AG10803 (cell line): ENCODE data around the gene CFAP251.

ENCODE experiments used
- DNase-seq: peaks from one replicate; pipeline ENCODE4 v3.0.0; 2010; ENCODE audit warnings: low read depth
- H3K4me3 ChIP-seq: 2 replicates; pipeline ENCODE4 v1.5.1; 2011; ENCODE audit warnings: mild to moderate bottlenecking, low read length, control low read depth
- TF ChIP-seq, protein P1 (sequence below): conservative IDR thresholded peaks from 2 replicates; pipeline ENCODE4 v1.5.1; 2011; ENCODE audit warnings: mild to moderate bottlenecking, low read length, control low read depth, inconsistent platforms

Gene CFAP251

DNA sequence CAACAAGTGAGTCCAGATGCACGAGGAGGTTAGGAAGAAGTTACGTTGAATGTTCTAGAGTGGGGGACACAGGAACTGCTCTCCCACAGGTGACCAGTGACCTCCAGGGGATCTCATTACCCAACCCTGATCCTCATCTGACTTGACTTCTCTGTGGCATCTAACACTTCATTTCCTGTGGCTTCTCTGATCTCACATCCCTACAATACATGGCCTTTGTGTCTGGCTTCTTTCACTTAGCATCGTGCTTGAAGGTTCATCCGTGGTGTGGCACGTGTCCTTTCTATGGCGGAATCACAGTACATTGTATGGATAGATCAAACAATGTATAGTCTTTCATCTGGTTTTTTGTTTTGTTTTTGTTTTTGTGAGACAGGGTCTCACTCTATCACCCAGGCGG lies 19.3 kb downstream of the CFAP251 start:
- TF ChIP-seq, protein P1, sequence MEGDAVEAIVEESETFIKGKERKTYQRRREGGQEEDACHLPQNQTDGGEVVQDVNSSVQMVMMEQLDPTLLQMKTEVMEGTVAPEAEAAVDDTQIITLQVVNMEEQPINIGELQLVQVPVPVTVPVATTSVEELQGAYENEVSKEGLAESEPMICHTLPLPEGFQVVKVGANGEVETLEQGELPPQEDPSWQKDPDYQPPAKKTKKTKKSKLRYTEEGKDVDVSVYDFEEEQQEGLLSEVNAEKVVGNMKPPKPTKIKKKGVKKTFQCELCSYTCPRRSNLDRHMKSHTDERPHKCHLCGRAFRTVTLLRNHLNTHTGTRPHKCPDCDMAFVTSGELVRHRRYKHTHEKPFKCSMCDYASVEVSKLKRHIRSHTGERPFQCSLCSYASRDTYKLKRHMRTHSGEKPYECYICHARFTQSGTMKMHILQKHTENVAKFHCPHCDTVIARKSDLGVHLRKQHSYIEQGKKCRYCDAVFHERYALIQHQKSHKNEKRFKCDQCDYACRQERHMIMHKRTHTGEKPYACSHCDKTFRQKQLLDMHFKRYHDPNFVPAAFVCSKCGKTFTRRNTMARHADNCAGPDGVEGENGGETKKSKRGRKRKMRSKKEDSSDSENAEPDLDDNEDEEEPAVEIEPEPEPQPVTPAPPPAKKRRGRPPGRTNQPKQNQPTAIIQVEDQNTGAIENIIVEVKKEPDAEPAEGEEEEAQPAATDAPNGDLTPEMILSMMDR: no peak
- no peak for DNase-seq
- no peak overlapping the region for H3K4me3 ChIP-seq

DNA sequence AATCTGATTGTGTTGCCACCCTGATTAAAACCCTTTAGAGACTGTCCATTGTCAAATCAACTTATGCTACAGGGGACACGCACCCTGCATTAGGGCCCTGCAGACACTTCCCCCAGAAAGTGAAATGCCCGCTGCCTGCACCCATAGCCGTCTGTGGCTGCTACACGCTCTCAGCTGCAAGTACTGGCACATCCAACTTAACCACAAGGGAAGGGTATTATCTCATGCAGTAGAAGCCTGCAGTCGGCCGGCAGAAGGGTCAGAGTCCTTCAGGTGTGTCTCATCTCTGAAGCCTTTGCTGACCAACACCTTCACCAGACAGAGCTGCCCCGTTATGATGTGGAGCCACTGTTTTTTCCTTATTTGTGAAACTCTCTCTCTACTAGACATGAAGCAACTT lies 20.8 kb downstream of the CFAP251 start:
- TF ChIP-seq, protein P1: no peak
- no peak overlapping the region for H3K4me3 ChIP-seq
- no peak for DNase-seq

GRCh38 chr12:121939992-121940766 lies 21.8 kb downstream of the CFAP251 start:
- TF ChIP-seq, protein P1: no peak

DNA sequence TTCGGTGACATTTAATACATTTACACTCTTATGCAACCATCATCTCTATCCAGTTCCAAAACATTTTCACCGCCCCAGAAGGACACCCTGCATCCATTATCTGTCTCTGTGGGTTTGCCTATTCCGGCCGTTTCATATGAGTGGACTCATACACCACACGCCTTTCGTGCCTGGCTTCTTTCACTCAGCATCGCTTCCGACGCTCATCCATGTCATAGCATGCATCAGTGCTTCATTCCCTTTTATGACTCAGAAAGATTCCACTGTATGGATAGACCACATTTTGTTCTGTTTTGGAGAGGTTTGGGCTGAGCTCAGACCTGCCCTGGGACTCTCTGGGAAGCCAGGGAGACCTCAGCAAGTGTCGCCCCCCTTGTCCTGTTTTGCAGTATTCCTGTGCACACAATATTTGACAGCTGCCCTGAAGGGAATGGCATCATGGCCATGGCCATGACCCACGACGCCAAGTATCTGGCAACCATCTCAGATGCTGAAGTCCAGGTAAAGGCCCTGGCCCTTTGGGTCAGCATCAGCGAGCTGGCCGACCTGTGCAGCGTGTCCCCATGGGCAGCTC lies 23.8 kb downstream of the CFAP251 start:
- no peak for DNase-seq
- TF ChIP-seq, protein P1: no peak
- H3K4me3 ChIP-seq: no peak overlapping the region

More at GRCh38 chr12:121939992-121940766, 21.8 kb downstream of the CFAP251 start:
- H3K4me3 ChIP-seq: no peak overlapping the region
- DNase-seq: no peak

DNA sequence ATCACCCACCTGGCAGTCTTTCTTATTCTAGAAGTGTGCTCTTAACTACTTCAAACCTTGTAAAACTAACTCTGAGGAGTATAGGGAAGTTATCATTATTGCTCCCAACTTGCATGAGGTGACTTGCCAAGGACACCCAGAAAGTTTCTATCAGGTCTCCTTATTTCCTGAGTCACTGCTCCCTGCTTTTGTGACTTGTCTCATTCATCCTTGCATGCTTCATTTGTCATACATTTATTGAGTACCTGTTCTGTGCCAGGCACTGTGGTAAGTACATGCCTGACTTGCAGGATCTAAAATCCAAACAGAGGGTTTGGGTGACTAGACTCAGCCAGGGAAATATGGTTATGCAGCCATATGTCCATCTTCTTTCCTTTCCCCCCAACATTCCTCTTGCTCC lies 25.5 kb downstream of the CFAP251 start:
- TF ChIP-seq, protein P1: no peak
- H3K4me3 ChIP-seq: no peak overlapping the region

DNA sequence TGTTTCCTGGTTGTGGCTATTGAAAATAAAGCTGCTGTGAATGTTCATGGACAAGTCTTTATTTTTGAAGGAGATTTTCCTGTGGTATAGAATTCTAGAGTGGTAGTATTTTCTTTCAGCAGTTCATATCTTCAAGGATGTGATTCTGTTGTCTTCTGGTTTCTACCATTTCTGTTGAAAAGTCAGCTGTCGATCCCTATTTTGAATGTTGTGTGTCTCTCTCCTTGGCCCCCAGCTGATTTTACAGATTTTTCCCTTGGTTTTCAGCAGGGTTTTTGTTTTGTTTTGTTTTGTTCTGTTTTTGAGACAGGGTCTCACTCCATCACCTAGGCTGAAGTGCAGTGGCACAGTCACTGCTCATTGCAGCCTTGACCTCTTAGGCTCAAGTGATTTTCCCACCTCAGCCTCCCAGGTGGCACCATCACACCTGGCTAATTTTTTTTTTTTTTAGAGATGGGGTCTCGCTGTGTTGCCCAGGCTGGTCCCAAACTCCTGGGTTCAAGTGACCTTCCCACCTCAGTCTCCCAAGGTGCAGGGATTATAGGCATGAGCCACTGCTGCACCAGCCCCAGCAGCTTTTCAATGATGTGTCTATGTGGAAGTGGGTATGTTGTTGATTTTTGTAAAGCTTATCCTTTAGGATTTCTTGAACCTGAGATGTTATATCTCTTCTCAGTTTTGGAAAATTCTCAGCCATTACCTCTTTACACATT lies 28.1 kb downstream of the CFAP251 start:
- TF ChIP-seq, protein P1: no peak
- H3K4me3 ChIP-seq: no peak overlapping the region
- no peak for DNase-seq

More for the DNA sequence above, 25.5 kb downstream of the CFAP251 start:
- DNase-seq: no peak
